Measurements from ENCODE around the gene SREK1.

The SREK1 gene

DNA sequence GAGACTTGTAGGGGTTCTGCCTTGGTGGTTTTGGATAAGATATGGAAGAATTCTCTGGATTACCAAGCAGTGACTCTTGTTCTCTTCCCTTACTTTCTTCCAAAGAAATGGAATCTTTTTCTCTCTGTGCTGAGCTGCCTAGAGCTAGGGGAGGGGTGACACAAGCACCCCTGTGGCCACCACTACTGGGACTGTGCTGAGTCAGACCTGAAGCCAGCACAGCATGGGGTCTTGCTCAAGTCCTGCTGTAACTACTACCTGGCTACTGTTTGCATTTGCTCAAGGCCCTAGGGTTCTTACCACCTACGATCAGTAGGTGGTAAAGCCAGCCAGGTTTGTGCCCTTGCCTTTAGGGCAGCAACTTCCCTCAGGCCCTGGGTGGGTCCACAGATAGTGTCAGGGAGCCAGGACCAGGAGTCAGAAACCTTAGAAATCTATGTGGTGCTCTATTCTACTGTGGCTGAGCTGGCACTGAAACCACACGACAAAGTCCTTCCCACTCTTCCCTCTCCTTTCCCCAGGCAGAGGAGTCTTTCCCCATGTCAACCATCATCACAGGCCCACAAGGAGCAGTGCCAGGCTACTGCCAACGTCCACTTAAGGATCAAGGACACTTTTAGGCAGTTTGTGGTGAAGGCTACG lies 53.8 kb downstream of the SREK1 start:
- DNase-seq (ENCODE audit: low spot score) = no peak
- Histone ChIP-seq H3K4me3 (no peak overlapping the region), H3K27ac (no peak overlapping the region)
- TF ChIP-seq CTCF (IDR thresholded peaks at IDR 0.05) = no peak

DNA sequence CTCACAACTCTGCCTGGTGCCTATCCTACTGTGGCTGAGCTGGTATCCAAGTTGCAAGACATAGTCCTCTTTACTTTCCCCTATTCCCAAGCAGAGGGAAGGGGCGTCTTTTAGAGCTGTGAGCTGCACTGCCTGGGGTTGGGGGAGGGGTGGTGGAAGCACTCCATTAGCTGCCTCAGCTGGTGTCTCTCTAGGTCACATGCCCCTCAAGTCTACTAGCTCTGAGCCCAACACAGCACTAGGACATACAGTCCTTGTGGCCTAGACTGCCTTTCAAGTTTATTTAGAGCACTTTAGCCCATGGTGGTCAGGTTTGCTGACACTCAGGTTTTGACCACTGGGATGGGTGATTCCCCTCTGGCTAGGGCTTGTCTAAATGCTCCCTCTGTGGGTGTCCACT lies 54.7 kb downstream of the SREK1 start:
- no peak for DNase-seq (ENCODE audit: low spot score)
- no peak for TF ChIP-seq CTCF (IDR thresholded peaks at IDR 0.05)
- H3K4me3 ChIP-seq = no peak overlapping the region
- no peak overlapping the region for H3K27ac ChIP-seq

GRCh38 chr5:66203531-66203930 lies 59.4 kb downstream of the SREK1 start:
- DNase-seq (ENCODE audit: low spot score) = no peak
- Histone ChIP-seq H3K27ac (no peak overlapping the region), H3K4me3 (no peak overlapping the region)
- TF ChIP-seq CTCF (IDR thresholded peaks at IDR 0.05) = no peak

DNA sequence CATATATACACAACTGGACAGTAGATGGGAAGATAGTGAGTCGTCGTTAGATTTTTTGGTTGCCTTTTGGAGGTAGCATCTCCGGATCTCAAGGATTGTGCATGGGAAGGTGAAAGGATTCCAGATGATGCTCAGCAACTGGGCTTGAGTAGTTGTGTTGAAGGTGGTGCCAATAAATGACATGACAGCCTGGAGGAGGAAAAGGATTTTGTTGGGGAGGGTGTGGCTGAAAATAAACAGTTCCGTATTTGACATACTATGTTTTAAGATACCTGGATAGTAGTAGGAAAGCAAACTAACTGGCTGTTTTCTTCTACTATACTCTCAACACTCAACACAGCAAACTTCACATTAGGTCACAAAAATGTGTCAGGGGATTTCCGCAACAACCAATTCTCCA lies 62.4 kb downstream of the SREK1 start:
- DNase-seq (ENCODE audit: low spot score) = no peak
- no peak for TF ChIP-seq CTCF (IDR thresholded peaks at IDR 0.05)
- no peak overlapping the region for H3K27ac ChIP-seq
- no peak overlapping the region for H3K4me3 ChIP-seq

DNA sequence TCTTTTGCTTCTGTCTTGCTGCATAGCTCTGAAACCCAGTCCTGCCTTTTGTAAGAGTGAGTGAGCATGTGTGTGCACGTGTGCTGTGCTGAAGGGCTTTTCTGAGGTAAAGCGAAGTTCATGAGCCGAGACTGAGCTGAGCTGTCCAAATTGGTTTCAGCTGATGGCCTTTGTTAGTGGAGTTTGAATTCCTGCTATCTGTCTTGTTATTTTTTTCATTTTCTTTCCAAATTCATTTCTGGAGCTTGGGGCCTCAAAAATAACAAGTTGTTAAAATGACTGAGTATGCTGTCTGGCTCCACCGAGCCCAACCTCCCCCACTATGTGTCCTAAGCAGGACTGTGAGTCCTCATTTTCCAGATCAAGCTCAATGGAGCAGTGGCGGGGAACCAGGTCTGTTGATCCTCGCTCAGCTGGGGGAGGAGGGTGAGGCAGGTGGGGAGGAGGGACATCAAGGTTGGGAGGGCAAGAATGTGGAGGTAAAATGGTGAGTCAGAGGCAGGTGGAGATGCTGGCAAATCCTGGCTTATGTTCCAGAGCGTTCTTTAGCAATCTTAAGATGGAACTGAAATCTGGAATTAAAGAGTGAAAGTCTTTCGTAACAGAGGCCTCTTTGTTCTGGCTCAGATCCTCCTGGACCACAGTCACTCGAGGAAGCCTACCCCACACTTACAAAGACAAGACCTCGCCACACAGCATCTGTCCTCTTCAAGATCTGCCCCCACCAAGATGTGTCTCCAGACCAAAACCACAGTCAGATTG lies 63.9 kb downstream of the SREK1 start:
- no peak overlapping the region for H3K27ac ChIP-seq
- H3K4me3 ChIP-seq = no peak overlapping the region
- DNase-seq (ENCODE audit: low spot score) = no peak
- no peak for TF ChIP-seq CTCF (IDR thresholded peaks at IDR 0.05)

- Histone ChIP-seq H3K4me3 (no peak overlapping the region), H3K27ac (no peak overlapping the region)
- no peak for TF ChIP-seq CTCF (IDR thresholded peaks at IDR 0.05)
- DNase-seq (ENCODE audit: low spot score) = no peak
Observed at GRCh38 chr5:66209350-66209749, 65.2 kb downstream of the SREK1 start.

DNA sequence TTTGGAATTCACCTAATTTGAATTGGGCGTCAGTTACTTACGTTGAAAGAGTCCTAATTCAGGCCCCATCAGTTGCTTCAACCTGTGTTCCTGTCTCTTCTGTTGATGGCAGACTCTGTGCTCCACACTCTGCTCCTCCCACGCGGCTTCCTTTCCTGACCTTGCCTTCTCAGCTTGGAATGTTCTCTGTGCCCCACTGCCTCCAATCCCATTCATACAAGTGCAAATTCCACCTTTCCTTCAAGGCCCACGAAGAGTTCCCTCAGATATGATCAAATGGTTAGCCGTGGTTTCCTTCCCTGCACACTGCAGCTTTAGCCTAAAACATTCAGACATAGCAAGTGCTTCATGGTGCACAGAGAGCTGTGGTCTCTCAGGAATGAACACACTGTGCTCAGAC lies 65.7 kb downstream of the SREK1 start:
- Histone ChIP-seq H3K4me3 (no peak overlapping the region), H3K27ac (no peak overlapping the region)
- TF ChIP-seq CTCF (IDR thresholded peaks at IDR 0.05) = no peak
- DNase-seq (ENCODE audit: low spot score) = no peak

Data from coronary artery (tissue), 2 donors.